ENCODE measurements around the gene BNC2. TPM values are rescaled to one million over a fixed set of nuclear protein-coding genes. Genes with fewer than 3 reads are reported as not detected.

The BNC2 gene
- total and polyA plus RNA-seq, 2 of the 13 experiments (the other 11 are each of a cell fraction or from before 2014, with no cell fraction given): not detected

DNA sequence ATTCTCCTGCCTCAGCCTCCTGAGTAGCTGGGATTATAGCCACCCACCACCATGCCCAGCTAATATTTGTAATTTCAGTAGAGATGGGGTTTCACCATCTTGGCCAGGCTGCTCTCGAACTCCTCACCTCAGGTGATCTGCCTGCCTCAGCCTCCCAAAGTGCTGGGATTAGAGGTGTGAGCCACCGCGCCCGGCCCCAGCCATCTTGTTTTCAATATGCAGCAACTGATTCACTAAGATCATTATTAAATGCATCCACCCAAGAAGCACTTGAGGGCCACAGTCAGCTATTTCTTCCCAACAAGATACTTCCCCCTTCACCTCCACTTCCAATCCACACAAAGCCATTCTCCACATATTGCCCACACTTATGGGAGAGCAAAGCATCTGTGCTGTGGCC, 115.8 kb downstream of the BNC2 start (continued):
- TF ChIP-seq JUN (CRISPR knock-in tag; IDR thresholded peaks at IDR 0.05): no peak

DNA sequence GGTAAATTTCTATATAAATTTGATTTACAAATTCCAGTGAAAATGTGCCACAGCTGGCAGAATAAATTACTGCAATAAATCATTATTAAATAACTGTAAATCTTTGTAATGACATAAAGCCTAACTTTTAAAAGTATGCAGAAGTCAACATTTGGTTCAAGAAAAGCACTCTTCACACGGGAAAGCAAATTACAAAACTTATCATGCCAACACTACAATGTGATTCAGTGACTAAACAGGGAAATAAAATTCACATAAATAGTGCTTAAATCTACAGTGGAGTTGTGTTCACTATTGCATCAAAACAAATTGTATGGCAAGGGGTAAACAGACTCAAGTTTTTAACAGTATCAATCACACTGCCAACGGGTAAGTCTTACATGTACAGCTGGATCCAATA, 117.2 kb downstream of the BNC2 start:
- FAIRE-seq (no peak), ATAC-seq (no peak), DNase-seq (ENCODE audit: low spot score) (no peak)
- Histone ChIP-seq H3K9ac (ENCODE audit: insufficient read depth, low read depth, low read length) (no peak overlapping the region), H3K27me3 (ENCODE audit: control insufficient read depth in 1 of 2, insufficient read depth in 2 of 2, low read length in 2 of 2) (no peaks in the 10 kb centered on the region), H3K9me3 (ENCODE audit: low read length) (no peaks in the 10 kb centered on the region), H3K79me2 (ENCODE audit: insufficient read depth, low read length) (no peaks in the 10 kb centered on the region), H3K27ac (ENCODE audit: extremely low read length, insufficient read depth, low read length) (no peak overlapping the region), H4K20me1 (ENCODE audit: insufficient read depth, low read length) (no peaks in the 10 kb centered on the region), H2AFZ (ENCODE audit: low read length) (no peak overlapping the region), H3K4me3 (replicated peaks in 1 of 3; ENCODE audit: insufficient read depth in 1 of 3, low read depth in 2 of 3, low read length in 3 of 3) (no peak overlapping the region), H3K4me2 (ENCODE audit: low read depth, low read length) (no peak overlapping the region), H3K36me3 (replicated peaks in 1 of 2; ENCODE audit: control insufficient read depth in 1 of 2, insufficient read depth in 2 of 2, low read length in 2 of 2) (no peaks in the 10 kb centered on the region), H3K4me1 (ENCODE audit: insufficient read depth, low read length) (no peaks in the 10 kb centered on the region)
- no TSS peak for BruUV-seq (replicated peaks)
- POLR2A ChIA-PET: no interaction called here
- intact Hi-C loops (cut with micrococcal nuclease; ENCODE audit: unreplicated experiment): no loop called here
- TF ChIP-seq NKX3-1 (CRISPR knock-in tag; IDR thresholded peaks at IDR 0.05): no peak
- no peak for TF ChIP-seq ZNF432 (CRISPR knock-in tag; IDR thresholded peaks at IDR 0.05; ENCODE audit: borderline replicate concordance)
- TF ChIP-seq ZNF776 (CRISPR knock-in tag; IDR thresholded peaks at IDR 0.05): no peak
- no peak for TF ChIP-seq KAT8 (CRISPR knock-in tag; IDR thresholded peaks at IDR 0.05)
- no peak for TF ChIP-seq TAF1 (CRISPR knock-in tag; IDR thresholded peaks at IDR 0.05)
- no peak for TF ChIP-seq CEBPG (CRISPR knock-in tag; IDR thresholded peaks at IDR 0.05)
- TF ChIP-seq, protein P1, sequence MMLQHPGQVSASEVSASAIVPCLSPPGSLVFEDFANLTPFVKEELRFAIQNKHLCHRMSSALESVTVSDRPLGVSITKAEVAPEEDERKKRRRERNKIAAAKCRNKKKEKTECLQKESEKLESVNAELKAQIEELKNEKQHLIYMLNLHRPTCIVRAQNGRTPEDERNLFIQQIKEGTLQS (CRISPR knock-in tag; IDR thresholded peaks at IDR 0.05): no peak
- no peak for TF ChIP-seq ZNF337 (CRISPR knock-in tag; IDR thresholded peaks at IDR 0.05; ENCODE audit: borderline replicate concordance, low read depth)
- no peak for TF ChIP-seq DR1 (CRISPR knock-in tag; IDR thresholded peaks at IDR 0.05)
- TF ChIP-seq SAP130 (CRISPR knock-in tag; IDR thresholded peaks at IDR 0.05; ENCODE audit: low read depth): no peak
- TF ChIP-seq ZNF777 (CRISPR knock-in tag; IDR thresholded peaks at IDR 0.05): no peak
- 2% methylated on average over 2 of the region's 2 CpGs for WGBS (ENCODE audit: low lambda C conversion rate)
- in situ Hi-C loops (cut with HindIII; ENCODE audit: extremely low pct_ligation_motif_present, low pct_unique_long_range_greater_than_20kb): no loop called here
- CTCF ChIA-PET (ENCODE audit: low intra/inter-chr PET ratio, low total read pairs): no interaction called here
